Measurements from ENCODE around the gene GFI1B.

GRCh38 chr9:132976571-132976970, 1.9 kb upstream of the GFI1B start:
- TF ChIP-seq GATA3 (IDR thresholded peaks at IDR 0.05; ENCODE audit: low read depth, low read length) (no peak), GATA2 (IDR thresholded peaks at IDR 0.05; ENCODE audit: low read depth, low read length) (no peak)
